HG03045 (cell line): ENCODE measurements around the gene TGM3.

Experiments used
- ATAC-seq: cut with Tn5 transposase; IDR thresholded peaks from one replicate; pipeline ENCODE4 v1.9.1; 2021; ENCODE audit warnings: mild to moderate bottlenecking, moderate library complexity; ENCODE audit not compliant: unreplicated experiment

Gene TGM3

GRCh38 chr20:2335096-2335870 is 39.5 kb downstream of the TGM3 start:
- no peak for ATAC-seq

- ATAC-seq: no peak
Observed at GRCh38 chr20:2336471-2336870, 40.7 kb downstream of the TGM3 start.

- ATAC-seq: no peak
Observed at GRCh38 chr20:2337142-2337541, 41.3 kb downstream of the TGM3 start.

- no peak for ATAC-seq
Observed at GRCh38 chr20:2338411-2339066, 42.7 kb downstream of the TGM3 start.

- ATAC-seq: no peak
Observed at GRCh38 chr20:2340136-2340535, 44.3 kb downstream of the TGM3 start.

GRCh38 chr20:2340823-2341222 is 45.0 kb downstream of the TGM3 start:
- no peak for ATAC-seq

GRCh38 chr20:2341336-2341735 is 45.5 kb downstream of the TGM3 start:
- ATAC-seq: no peak

- ATAC-seq: no peak
Observed at GRCh38 chr20:2342243-2342642, 46.4 kb downstream of the TGM3 start.

- ATAC-seq: no peak
Observed at GRCh38 chr20:2346188-2346587, 50.4 kb downstream of the TGM3 start.

GRCh38 chr20:2348336-2348735 is 52.5 kb downstream of the TGM3 start:
- ATAC-seq: no peak

- ATAC-seq: no peak
Observed at GRCh38 chr20:2349801-2350200, 54.0 kb downstream of the TGM3 start.

GRCh38 chr20:2350606-2351005 is 54.8 kb downstream of the TGM3 start:
- no peak for ATAC-seq

- no peak for ATAC-seq
Observed at GRCh38 chr20:2353231-2353630, 57.4 kb downstream of the TGM3 start.

- no peak for ATAC-seq
Observed at GRCh38 chr20:2357114-2357513, 61.3 kb downstream of the TGM3 start.

- no peak for ATAC-seq
Observed at GRCh38 chr20:2358006-2358405, 62.2 kb downstream of the TGM3 start.

- ATAC-seq: no peak
Observed at GRCh38 chr20:2361035-2361593, 65.3 kb downstream of the TGM3 start.

- no peak for ATAC-seq
Observed at GRCh38 chr20:2363187-2363586, 67.4 kb downstream of the TGM3 start.

GRCh38 chr20:2363587-2363986 is 67.8 kb downstream of the TGM3 start:
- no peak for ATAC-seq

GRCh38 chr20:2364044-2364443 is 68.2 kb downstream of the TGM3 start:
- no peak for ATAC-seq

GRCh38 chr20:2365091-2365490 is 69.3 kb downstream of the TGM3 start:
- ATAC-seq: no peak

- no peak for ATAC-seq
Observed at GRCh38 chr20:2365666-2366065, 69.9 kb downstream of the TGM3 start.

GRCh38 chr20:2368621-2369020 is 72.8 kb downstream of the TGM3 start:
- ATAC-seq: no peak
